H54 (cell line): ENCODE results near the gene ARMC2.
"Not testable (repeated sequence)": the region's sequence is repeated elsewhere in the genome, so short reads cannot be mapped to it uniquely, and the experiment has no call there.

ENCODE experiments used
- DNase-seq: peaks from one replicate; pipeline ENCODE4 v3.0.0; 2011; ENCODE audit warnings: low spot score, mixed read lengths; ENCODE audit not compliant: insufficient read length
- FAIRE-seq: peaks from 3 replicates; lab custom pipeline; 2011; peaks lifted over from hg19 to GRCh38; lab: Jason Lieb, UNC
- POLR2A ChIP-seq: IDR thresholded peaks from 2 replicates; pipeline ENCODE4 v1.6.1; 2011; ENCODE audit warnings: low read depth, mild to moderate bottlenecking, low read length

Gene ARMC2

DNA sequence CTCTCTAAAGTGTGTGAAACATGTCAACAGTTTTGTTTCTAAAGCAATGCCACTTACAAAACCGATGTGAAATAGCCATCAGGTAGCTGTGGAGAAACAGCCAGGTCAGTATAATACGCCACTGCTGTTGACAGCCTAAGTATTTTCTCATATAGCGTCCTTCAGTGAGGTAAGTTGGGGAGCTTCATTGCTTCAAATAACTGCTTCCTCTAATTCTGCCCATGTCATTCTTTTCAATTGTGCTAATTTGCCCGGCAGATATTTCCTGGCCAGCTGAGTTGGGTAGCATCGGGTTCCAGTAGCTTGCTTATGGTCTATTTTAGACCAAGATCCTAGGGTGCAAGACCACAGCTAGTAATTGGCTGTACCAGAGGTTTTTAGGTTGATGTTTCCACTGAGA is 2.1 kb upstream of the ARMC2 start:
- no peak for TF ChIP-seq POLR2A
- FAIRE-seq (no peak), DNase-seq (no peak)

DNA sequence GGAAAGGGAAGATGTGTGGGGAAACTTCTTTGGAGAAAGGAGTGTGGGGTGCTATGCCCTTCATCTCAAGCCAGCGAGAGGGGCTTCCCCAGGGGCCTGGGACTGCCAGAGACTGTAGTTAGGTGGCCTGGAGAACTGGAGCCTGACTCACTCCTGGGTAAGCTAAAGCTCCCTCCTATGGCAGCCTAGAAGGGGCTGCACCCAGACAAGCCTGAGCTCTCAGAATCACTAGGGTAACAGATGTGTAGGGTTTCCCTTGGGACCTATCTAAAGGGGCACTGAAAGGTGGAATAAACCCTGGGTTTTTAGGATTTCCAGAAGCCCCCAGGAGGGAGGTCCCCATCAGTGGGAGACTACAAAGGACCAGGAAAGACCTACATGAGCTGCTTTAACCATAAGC is 1.6 kb upstream of the ARMC2 start:
- DNase-seq (no peak), FAIRE-seq (no peak)
- no peak for TF ChIP-seq POLR2A

DNA sequence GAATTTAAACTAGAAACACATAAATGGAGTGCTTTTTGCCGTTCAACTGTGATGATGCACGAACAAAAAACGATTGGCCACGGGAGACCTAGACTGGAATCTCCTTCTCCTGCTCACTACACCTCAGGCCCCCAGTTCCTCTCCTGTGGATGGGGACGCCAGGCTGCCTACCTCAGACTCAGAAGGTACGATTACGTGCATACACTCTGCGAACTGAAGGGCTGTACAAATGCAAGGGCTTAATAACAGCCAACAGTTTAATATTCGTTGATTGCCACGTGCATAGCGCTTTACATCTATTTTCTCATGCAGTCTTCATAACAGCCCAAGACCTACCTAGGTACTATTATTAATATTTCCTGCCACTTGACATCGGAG is 495 bp upstream of the ARMC2 start:
- no peak for TF ChIP-seq POLR2A
- no peak for FAIRE-seq

DNA sequence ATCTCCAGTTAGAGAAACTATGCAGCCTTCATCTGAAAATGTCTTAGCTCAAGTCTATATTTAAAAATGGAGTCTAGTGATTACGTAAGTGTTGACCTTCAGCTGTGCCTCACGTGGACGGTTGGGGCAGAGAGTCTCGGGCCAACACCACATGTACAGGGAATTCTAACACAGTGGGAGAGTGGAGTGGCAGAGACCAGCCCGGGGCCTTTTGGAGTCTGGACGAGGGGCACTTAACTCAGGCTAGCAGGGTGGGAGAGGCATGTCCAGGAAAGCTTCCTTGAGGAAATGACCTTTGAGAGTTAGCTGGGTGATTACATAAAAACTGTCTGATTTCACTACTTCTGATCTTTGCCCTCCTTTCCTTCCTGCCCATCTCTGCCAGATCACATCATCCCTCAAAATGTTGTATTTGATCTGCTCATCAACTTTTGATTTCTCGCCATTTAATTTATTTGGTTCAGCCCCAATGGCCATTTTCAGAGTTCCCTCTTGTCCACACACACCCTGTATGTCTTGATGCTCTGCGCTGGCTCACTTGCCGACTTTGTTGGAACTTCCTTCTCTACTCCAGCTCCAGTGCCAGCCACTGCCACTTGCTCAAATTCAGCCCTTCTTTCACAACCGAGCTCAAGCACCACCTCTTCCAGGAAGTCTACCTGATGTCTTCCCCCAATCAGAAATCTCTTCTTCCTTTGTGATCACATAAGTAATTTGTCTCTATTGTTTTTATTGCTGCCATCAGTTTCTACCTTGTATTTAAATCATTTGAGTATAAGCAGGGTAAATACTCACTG is 2.6 kb downstream of the ARMC2 start:
- DNase-seq = no peak
- no peak for TF ChIP-seq POLR2A
- no peak for FAIRE-seq

More for the DNA sequence above, 495 bp upstream of the ARMC2 start:
- no peak for DNase-seq

DNA sequence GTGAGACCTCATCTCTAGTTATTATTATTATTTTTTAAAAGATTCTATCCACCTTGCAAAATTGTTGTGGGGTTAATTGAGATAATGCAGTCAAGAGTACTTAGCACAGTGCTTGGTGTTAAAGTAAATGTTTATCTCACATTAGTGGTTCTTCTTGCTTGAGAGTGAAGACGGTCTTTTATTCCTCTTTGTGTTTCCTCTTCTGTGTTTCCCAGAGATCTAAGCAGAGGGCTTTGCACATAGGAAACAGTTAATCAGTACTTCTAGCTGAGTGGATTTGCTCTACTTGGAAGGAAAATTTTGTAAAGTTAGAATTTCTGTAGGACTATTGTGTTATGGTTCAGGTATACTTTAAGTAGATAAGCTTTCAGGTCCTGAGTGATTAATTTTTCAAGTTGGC is 3.5 kb downstream of the ARMC2 start:
- no peak for DNase-seq
- no peak for TF ChIP-seq POLR2A
- no peak for FAIRE-seq

DNA sequence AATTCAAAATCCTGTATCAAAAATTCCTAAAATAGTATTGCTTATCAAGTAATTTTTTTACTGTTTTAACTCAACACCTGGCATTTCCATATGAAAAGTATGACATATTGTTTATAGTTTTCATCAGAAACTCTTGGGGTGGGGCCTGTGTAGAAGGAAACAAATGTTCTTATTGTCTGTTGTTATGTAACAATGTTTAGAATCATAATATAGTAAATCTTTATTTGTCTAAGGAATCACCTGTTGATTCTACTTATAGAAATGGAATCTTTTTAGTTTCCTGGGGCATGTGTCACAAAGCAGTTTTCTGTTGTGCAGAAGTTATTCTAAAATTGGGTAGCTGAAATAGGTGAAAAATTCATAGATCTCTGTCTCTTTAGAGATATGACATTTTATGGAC is 4.9 kb downstream of the ARMC2 start:
- TF ChIP-seq POLR2A = no peak
- FAIRE-seq (no peak), DNase-seq (no peak)

DNA sequence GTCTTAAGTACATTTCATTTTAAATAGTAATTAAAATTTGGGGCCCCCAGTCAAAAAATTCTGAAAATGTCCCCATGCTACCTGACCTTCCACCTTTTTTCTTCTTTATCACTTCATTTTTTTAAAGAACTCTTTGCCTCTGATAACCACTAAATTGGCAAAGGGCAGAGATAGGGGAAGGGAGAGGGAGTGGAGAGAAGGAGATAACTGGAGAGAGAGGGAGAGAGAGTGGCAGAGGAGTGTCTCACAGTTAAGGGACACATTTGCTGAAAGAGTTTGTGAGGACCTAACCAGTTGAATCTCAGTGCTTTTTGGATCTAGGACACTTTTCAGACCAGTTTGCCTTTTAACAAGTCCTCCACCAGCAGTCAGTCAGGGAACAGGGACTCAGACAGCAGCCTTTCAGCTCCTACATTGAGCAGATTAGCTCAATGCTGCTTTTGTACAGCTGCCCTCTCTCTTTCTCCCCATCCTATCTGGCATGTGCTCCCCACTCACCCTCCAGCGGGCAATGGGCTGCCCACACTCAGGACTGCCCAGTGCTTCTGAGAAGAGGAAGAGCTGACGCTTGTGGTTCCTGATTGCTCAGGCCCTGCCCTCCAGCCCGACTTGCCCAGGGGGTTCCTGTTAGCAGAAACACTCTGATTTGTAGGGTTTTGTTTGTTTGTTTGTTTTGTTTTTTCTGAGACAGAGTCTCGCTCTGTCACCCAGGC is 14.4 kb downstream of the ARMC2 start:
- DNase-seq (no peak), FAIRE-seq (no peak)
- no peak for TF ChIP-seq POLR2A

DNA sequence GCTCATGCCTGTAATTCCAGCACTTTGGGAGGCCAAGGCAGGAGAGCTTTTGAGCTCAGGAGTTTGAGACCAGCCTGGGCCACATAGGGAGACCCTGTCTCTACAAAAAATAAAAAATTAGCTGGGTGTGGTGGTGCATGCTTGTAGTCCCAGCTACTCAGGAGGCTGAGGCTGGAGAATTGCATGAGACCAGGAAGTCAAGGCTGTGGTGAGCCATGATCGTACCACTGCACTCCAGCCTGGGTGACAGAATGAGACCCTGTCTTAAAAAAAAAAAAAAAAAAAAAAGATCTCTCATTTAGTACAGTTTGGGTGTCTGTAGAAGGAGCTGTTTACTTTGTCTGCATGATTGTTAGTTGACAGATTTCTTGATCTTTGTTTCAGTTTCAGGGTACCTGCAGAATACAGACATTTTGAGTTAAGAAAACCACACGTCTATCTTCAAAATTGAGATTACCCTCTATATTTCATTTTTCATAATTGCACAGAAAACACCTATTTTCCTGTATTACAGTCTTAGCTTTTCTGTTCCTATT is 17.6 kb downstream of the ARMC2 start:
- not testable (repeated sequence) for DNase-seq, FAIRE-seq

DNA sequence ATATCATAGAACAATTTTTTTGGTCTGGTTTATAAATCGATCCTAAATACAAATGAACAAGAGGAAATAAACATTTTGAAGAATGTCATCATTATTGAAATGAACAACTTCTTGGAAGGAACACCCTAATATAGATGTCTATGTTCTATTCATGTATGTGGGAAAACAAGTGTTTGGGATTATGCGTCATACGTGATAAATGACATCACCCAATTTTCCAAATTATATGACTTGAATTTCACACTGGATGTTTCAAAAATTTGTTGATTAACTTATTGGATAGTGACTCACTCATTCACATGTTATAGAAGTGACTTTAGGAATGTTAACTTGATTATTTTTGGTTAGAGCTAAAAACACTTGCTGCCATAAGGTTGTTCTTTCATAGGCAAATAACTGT is 18.6 kb downstream of the ARMC2 start:
- no peak for DNase-seq
- TF ChIP-seq POLR2A = no peak
- FAIRE-seq = no peak

DNA sequence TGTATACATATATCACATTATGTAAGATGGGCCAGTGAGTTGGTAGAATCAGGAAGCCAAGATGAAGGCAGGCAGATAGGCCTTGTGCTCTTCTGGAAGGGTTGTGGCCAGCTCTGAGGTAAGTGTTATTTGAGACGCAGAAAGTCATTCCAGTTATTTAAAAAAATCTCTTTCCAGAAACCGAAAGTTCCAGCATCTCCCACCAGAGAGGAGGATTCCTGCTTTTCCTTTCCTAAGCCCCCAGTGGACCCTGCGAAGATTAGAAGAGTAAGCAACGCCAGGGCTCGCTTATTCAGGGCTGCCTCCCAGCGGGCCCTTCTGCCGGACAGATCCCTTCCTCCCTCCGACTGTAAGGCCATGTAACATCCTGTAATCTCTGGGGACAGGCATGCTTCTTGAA is 20.4 kb downstream of the ARMC2 start:
- FAIRE-seq = no peak
- TF ChIP-seq POLR2A = no peak
- DNase-seq = no peak

DNA sequence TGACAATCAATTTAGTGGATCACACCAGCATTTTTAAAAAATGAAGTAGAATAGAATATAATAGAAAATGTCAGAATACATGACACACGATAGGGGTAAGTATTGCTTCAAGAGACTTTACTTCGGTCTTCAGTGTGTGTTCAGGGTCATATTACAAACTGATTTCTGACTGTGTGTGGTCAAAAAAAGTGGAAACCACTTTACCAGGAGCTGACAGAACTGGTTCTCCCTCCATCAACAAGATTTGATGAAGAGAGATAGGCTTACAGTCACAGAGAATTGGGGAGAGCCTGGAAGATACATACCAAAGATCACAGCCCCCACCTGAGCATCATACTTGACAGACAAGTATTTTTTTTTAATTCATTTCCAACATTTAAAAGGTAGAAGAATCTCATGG is 21.7 kb downstream of the ARMC2 start:
- no peak for DNase-seq
- FAIRE-seq = no peak
- no peak for TF ChIP-seq POLR2A

DNA sequence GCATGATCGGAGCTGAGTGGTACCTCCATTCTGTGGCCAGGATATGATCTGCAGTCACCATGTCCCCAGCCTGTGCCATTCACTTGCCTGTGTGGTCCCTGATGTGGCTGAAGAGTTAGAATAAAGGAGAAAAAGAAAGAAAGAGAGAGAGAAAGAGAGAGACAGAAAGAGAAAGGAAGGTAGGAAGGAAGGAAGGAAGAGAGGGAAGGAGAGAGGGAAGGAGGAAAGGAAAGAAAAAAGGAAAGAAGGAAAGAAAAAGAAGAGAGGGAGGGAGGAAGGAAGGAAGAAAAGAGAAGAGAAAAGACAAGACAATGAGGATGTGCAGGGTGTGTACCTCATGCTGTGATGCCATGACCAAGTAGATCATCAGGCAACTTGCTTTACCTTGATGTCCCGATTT is 22.1 kb downstream of the ARMC2 start:
- FAIRE-seq = no peak
- no peak for TF ChIP-seq POLR2A
- no peak for DNase-seq

DNA sequence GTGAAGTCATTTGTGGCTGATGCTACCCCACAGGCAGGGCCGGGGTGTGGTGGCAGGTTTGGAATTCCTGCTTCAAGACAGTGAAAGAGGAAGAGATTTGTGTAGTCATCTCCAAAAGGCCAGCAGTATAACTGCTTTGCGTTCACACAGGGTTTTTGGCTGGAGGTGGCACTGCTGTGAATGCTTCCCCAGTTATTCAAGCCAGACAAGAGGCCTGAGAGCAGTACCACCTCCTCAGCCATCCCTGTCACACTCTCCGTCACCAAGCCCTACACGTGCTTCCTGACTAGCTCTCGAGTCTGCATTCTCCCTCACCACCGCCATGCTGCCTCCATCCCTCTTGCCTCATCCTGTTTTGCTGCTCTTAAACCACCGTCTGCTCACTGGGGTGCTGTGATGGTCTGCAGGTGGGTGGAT is 23.9 kb downstream of the ARMC2 start:
- TF ChIP-seq POLR2A = no peak
- FAIRE-seq = no peak
- no peak for DNase-seq

DNA sequence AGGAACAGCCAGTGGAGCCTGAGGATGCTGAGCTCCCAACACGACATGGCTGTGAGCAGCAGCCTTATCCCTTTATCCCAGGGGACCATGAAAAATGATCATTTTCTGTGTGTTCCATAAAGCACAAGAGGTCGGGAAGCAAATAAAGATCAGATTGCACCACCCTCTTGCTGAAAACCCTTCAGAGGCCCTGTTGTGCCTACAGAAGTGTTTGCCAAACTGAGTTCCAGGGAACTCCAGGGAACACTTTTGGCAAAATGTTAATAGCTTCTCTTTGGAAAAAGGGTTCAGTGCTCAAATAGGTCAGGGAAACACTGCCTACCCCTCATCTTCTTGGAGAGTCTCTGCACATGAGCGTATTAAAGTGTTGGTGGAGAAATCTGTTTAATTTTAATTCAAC is 24.4 kb downstream of the ARMC2 start:
- no peak for FAIRE-seq
- DNase-seq = no peak

More for the DNA sequence above, 24.4 kb downstream of the ARMC2 start:
- no peak for TF ChIP-seq POLR2A
